NCI-H524 treated with DMSO at 0.1 percent for 48 hours (cell line): ENCODE measurements around the gene TCHP.
"Not testable (repeated sequence)": the region's sequence is repeated elsewhere in the genome, so short reads cannot be mapped to it uniquely, and the experiment has no call there.

ENCODE experiments used
- DNase-seq: peaks from one replicate; lab custom pipeline; 2025; lab: John Stamatoyannopoulos, UW

TCHP gene

GRCh38 chr12:109910254-109910968, 10.3 kb downstream of the TCHP start:
- DNase-seq = no peak

- no peak for DNase-seq
Measured at GRCh38 chr12:109910969-109911348, 10.9 kb downstream of the TCHP start.

- DNase-seq = no peak
Measured at GRCh38 chr12:109912855-109913321, 12.8 kb downstream of the TCHP start.

- DNase-seq = no peak
Measured at GRCh38 chr12:109914461-109914860, 14.4 kb downstream of the TCHP start.

GRCh38 chr12:109915171-109916040, 15.3 kb downstream of the TCHP start:
- DNase-seq = no peak

- no peak for DNase-seq
Measured at GRCh38 chr12:109916045-109916444, 16.0 kb downstream of the TCHP start.

- DNase-seq = no peak
Measured at GRCh38 chr12:109919456-109919855, 19.4 kb downstream of the TCHP start.

GRCh38 chr12:109920261-109920780, 20.2 kb downstream of the TCHP start:
- no peak for DNase-seq

- DNase-seq = no peak
Measured at GRCh38 chr12:109921982-109922381, 21.9 kb downstream of the TCHP start.

GRCh38 chr12:109923038-109923437, 23.0 kb downstream of the TCHP start:
- DNase-seq = no peak

GRCh38 chr12:109923481-109924245, 23.6 kb downstream of the TCHP start:
- DNase-seq = no peak

GRCh38 chr12:109925185-109925840, 25.2 kb downstream of the TCHP start:
- DNase-seq = no peak

- no peak for DNase-seq
Measured at GRCh38 chr12:109926016-109926415, 25.9 kb downstream of the TCHP start.

- DNase-seq = no peak
Measured at GRCh38 chr12:109926488-109927210, 26.6 kb downstream of the TCHP start.

- no peak for DNase-seq
Measured at GRCh38 chr12:109927622-109928021, 27.5 kb downstream of the TCHP start.

- DNase-seq = no peak
Measured at GRCh38 chr12:109928058-109928656, 28.1 kb downstream of the TCHP start.

GRCh38 chr12:109929326-109929725, 29.3 kb downstream of the TCHP start:
- not testable (repeated sequence) for DNase-seq

- no peak for DNase-seq
Measured at GRCh38 chr12:109930028-109930800, 30.1 kb downstream of the TCHP start.

GRCh38 chr12:109931143-109931542, 31.1 kb downstream of the TCHP start:
- DNase-seq = no peak
